HG02870 (cell line): Measurements from ENCODE around the gene ZMAT5.

ENCODE experiments used
- ATAC-seq: cut with Tn5 transposase; IDR thresholded peaks from one replicate; pipeline ENCODE4 v1.9.1; 2021; ENCODE audit warnings: mild to moderate bottlenecking, moderate library complexity; ENCODE audit not compliant: unreplicated experiment

Gene ZMAT5

DNA sequence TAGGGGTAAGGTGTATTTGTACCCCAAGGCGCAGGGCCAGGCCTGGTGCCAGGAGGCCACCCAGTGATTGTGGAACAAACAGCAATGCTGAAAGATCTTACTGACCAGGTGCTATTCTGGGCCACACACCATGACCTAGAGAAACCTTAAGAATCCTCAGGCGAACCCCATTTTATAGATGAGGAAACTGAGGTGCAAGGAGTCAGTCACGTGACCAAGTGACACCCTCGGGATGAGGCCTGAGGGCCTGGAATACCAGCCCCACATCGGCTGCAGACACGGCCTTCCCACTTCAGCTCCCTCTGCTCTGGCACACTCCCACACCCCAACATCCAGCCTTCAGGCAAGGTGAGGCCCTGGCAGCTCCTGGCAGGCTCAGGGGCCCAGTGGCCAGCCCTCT lies 33.9 kb downstream of the ZMAT5 start:
- ATAC-seq, result no peak

DNA sequence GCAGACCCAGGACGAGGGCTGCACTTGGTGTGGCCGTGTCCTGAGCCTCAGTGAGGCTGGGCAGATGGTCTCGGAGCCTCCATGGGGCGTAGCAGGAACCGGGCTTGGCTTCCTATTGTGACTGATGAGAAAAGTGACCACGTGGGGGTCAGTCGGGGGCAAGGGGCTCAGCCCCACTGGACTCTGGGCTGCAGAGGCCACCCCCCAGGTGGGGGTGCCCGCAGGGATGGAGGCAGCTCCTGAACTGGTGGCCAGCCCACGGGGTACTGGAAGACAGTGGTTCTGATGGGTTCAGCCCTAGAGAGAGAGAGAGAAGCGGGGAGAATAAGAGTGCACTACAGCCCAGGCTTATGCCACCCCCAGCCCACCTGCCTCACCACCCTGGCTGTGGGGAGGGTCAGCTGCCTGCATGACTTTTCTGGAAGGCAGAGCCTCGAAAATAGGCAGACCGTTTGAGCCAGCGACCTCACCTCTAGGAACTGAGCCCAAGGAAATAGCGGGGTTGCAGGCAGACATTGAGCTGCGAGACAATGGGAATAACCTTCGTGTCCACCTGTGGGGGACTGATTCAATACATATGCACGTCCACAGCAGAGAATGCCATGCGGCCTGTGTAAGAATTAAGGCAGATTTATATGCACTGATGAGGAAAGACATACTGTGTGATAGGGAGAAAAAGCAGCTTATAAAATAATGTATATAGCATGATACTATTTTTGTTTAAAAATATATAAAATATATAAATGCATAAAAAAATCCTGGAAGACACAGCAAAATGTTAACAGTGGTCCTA lies 35.6 kb downstream of the ZMAT5 start:
- no peak for ATAC-seq

DNA sequence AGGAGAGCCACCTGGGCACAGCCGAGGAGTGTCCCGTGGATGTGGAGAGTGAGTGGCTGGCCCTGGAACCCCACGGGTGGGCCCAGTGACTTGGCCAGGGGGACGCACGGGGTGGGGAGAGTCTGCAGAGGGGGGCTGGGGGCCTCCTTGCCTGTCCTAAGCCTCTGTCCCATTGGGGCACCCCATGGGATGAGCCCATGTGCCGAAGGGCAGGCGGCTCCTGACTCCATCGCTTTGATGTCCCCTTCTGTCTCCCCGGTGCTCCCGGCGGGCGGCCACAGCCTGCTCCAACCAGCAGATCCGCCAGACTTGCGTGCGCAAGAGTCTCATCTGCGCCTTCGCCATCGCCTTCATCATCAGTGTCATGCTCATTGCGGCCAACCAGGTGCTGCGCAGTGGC lies 37.6 kb downstream of the ZMAT5 start:
- ATAC-seq, result no peak

DNA sequence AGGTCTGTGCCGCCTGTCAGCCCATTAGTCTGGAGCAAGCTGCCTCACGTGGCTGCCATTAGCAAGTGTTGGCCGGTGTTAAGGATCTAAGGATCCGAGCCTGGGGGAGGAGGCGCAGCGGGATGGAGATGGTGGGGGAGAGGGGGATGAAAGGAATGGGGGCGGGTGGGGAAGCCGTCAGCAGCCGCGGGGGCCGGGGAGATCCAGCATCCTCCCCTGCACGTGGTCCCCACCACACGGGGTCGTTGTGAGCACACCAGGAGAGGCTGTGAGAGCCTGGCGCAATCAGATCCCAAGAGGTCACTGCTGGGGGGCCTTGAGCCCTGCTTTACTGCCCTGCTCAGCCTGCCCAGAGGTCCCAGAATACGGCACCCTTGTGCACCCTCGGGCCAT lies 39.7 kb downstream of the ZMAT5 start:
- no peak for ATAC-seq

DNA sequence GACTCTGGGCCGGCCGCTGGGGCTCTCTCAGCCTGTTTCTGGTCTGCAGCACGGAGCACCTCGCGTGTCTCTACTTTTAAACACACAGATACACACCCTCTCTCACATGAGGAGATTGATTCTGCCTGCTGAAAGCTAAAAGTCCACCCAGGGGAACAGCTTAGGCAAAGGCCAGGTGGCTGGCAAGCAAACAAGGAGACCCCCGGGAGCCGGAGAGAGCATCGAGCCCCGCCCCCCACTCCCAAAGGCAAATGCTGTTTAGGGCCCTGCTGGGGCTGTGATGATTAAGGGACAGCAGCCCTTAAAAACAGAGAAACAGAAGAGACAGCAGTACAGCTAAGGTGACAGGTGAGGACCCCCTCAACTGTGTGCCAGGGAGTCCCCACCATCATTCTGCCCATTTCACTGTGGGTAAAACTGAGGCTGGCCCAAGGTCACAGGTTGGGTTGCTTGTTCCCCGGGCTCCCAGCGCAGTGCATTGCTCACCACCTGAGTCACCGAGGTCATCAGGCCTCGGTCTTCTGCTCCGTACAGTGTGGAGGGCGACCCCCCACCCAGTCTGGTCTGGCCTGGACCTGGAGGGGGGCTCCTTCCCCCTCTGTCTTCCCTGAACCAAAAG lies 40.2 kb downstream of the ZMAT5 start:
- no peak for ATAC-seq

DNA sequence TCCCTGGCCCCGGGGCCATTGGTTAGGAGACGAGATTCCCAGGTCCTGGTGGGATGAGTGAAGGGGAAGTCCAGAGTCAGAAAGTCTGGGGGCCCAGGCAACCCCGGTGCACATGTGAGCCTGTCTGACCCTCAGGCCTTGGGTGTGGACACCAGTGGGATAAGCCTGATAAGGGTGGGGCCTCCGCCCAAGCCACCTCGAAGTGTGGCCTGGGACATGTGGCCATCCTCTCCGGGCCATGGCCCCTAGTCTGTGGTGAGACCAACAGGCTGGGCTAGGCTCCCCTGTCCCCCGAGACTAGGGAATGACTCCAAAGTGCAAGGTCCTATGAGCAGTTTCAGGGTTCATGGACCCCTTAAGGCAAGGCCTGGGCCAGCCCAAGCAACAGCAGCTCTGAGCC lies 40.7 kb downstream of the ZMAT5 start:
- no peak for ATAC-seq

DNA sequence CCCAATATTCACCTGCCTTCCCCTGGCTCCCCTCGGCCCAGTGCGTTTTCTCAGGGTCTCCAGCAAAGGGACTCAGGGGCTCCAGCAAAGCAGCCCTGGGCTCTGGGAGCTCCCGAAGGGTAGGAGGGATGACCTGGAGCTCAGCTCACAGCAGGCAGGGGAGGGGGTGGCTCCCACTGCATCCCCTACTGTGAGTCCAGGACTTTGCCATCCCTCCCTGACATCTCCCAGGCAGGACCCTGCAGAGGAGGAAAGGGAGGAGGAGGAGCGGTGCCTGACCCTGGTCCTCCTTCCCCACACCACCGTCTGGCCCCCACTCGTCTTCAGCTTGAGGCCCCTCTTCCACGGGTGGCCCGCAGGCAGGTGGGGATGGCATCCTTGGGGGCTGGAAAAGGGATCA lies 42.0 kb downstream of the ZMAT5 start:
- ATAC-seq, result no peak

DNA sequence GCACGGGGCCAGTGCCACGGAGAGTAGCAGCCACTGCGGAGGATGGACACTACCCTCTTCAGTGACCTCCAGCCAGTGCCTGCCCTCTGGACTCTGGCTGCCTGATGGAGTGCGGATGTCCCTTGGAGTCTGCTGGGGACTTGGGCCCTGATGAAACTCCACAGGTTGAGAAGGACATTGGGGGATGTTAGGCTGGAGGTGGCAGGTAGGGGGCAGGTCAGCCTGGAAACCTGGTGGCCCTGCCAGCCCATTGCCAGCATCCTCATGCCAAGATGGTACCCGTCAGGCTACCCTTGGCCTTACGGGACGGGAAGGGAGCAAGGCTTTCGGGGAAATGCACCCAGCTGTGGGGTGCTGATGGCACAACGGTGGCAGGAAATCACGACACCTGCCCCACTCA lies 43.0 kb downstream of the ZMAT5 start:
- no peak for ATAC-seq

DNA sequence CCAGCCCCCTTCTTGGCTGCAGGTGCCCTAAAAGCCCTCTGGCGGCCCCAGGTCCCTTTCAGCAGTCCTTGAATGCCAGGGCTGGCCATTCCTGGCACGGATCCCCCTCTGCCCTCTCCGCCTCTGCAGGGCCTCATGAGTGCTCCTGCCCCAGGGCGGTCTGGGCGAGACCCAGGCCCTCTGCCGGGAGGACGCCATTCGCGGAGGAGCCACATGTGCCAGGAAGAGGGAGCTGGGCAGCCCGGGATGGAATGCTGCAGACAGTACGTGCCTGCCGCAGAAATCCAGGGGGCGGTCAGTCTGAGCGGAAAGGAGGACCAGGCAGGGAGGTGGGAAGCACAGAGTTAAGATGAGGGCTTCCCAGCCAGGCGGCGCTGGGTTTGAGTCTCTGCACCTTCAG lies 44.2 kb downstream of the ZMAT5 start:
- ATAC-seq, result no peak

DNA sequence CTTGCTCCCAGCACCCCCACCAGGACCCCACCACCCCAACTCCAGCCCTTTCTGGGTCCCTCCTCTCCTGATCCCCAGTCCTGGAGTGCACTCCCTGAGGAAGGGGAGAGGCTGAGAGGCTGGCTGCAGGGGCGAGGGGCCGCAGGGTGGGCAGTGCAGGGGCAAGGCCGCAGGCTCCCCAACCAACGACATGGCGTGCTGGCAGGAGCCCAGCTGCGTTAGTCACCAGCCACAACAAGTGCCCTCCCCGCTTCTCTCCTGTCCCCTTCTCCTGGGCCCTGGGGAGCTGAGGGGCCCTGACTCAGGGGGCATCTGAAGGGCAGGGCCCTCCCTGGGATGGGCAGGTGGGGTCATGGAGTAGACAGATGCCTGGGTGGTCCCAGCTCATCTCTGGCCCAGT lies 44.7 kb downstream of the ZMAT5 start:
- no peak for ATAC-seq

DNA sequence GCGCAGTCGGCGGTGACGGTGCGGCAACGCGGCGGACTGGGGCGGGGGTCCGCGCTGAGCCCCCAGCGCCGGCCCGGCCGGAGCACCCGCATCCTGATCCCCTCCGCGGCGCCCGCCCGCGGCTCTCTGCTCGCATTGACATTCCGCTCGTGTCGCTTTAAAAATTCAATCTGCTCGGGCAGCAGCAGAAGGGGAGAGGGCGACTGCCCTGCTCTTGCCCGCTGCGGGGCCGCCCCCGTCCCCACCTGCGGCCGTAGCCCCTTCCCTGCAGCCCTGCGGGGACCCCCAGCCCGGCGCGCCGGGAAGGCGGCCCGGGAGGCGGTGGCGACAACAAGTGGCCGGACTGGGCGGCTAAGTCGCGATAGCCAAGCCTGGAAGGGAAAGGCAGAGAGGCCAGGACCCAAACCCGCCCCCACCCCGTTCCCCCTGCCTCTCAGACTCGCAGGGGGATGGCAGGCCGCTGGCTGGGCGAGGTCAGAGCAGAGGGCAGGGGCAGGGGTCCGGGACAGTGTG lies 45.9 kb downstream of the ZMAT5 start:
- no peak for ATAC-seq

DNA sequence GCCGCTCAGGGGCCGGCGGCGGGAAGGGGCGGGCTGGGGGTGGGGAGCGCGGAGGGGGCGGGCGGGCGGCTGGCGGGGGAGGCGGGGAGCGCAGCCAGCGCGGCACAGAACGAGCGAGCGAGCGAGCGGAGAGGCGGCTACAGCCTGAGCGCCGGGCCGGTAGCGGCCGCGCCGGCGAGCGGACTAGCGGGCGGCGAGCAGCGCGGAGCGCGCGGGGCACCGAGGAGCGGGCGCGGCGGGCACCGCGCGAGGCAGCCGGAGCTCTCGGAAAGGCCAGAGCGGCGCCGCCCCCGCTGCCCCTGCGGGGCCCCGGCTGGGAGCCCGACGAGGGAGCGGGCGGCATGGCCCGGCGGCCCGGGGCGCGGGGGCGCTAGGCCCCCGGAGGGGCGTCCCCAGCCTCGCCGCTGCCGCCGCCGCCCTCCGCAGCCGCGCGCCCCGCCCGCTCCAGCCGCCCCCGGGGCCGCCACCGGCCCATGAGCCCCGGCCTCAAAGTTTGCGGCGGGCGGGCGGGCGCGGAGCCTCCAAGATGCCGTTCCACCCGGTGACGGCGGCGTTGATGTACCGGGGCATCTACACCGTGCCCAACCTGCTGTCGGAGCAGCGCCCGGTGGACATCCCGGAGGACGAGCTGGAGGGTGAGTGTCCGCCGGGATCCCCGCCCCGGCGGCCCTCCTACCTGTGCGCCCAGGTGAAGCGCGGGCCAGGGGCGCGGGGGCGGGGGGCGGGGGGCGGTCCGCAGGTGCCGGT lies 46.7 kb downstream of the ZMAT5 start, which contains the start of gene CABP7:
Gene CABP7, plus strand, starts transcription at position 105 of the 747 bp plus-strand sequence. Its CDS starts 422 bp downstream, at position 527.
- no peak for ATAC-seq

DNA sequence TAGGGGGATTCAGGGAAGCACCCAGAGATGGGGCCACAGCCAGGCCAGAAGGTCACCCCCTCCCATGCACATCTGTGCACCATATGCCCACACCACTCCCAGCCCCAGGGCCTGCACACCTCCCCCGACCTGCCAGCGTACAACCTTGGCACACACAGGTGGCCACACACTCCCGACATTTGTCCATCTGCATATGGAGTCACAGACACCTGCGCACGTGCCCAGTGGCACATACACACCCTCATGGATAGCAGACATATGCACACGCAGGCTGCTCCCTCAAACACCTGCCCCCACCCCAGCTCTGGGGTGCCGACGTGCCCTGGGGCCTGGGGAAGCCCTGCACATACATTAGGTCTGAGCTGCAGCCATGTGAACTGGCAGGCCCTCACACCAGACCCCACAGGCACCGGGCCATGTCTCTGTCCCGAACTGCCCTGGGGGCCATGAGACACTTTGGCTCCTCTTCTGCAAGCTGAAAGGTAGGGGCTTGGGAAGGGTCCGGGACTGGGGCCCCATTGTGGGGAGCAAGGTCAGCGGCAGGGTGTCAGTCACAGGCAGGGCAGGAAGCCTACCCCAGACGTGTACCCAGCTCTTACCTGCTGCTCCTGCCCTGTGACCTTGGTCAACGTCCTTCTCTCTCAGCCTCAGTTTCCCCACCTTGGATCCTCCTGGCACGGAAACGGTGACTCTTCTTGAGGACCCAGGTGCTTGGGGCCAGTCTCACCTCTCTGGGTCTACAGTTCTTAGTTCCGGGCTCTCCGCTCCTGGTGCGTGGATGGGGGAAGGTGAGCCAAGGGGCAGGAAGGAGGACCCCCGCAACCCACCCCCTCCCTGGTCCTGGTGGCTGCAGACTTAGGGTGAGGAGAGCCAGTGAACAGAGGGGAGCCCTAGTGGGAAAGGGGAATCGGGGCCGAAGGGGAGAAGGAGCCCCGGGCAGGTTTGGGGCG lies 47.6 kb downstream of the ZMAT5 start:
- no peak for ATAC-seq

DNA sequence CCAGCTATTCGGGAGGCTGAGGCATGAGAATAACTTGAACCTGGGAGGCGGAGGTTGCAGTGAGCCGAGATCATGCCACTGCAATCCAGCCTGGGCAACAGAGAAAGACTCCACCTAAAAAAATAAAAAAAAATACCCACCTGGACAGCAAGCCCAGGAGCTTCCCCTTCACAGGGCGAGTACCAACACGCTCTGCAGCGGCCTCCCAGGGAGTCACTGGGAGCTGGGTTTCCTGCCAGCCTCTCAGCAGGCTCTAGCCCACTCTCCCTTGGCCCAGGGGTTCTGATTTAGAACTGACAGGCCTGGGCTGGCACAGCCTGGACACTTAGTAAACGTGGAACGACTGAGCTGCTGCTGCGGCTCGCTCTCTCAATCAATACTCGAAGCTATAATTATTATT lies 49.0 kb downstream of the ZMAT5 start:
- no peak for ATAC-seq

DNA sequence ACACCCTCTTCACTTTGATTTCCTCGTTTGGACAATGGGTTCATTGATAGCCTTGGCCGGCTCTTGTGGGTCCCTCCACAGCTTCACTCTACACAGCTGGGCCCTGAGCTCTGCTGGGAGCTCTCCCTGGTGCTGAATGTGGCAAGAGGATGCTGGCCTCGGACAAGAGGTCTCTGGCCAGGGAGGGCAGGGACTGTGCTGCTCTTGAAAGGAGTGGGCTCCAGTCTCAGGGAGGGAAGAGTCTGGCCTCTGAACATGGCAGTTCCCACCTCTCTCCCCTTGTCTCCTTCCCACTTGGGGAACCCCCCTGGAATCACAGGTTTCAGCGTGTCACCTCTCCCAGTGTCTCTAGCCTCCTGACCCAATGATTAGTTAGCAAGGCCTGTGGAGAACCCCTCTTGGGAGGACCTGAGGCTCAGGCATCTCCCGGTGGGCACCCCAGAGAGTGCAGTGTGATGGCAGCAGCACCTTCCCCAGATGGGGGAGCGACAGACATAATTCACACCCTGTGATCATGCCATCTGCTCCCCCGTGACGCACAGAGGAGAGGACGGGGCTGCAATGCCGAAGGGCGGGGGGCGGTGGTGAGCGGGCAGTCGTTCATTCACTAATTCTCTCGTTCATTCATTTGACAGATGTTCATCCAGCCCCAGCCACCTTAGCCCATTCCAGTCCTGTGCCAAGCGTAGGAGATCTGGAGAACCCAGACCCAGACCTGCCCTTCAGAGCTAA lies 49.8 kb downstream of the ZMAT5 start:
- no peak for ATAC-seq

DNA sequence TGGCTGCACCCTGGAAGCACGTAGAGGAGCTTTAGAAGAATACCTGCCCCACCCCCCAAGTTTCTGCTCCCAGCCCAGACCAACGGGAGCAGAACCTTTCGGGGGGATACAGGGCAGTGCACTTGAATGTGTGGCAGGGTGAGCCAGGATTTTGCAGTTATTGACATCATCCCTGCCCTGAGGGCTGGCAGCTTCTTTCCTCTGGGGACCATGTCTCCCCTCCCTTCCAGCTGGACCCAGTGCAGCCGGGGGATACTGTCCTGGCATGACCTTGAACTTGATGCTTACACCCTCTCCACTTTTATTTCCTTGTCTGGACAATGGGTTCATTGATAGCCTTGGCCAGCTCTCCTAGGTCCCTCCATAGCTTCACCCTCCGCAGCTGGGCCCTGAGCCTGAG lies 51.1 kb downstream of the ZMAT5 start:
- ATAC-seq, result no peak

DNA sequence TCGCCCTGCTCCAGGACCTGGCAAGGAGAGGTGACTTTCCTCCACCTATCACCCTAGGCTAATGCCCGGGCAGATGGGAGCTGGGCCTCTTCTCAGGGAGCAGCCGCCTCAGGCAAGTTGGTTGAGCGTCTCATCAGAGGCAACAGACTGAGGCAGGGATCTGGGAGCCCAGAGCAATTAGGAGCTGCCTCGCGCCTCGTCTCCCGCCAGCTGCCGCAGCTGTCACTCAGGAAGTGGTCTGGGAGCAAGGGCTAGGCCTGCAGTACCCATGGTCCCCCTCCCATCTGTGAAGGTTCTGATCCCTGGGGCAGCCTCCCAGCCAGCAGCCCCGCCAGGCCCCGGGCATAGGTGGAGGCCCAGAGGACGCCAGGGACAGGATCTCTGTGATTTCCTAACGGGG lies 51.6 kb downstream of the ZMAT5 start:
- no peak for ATAC-seq

DNA sequence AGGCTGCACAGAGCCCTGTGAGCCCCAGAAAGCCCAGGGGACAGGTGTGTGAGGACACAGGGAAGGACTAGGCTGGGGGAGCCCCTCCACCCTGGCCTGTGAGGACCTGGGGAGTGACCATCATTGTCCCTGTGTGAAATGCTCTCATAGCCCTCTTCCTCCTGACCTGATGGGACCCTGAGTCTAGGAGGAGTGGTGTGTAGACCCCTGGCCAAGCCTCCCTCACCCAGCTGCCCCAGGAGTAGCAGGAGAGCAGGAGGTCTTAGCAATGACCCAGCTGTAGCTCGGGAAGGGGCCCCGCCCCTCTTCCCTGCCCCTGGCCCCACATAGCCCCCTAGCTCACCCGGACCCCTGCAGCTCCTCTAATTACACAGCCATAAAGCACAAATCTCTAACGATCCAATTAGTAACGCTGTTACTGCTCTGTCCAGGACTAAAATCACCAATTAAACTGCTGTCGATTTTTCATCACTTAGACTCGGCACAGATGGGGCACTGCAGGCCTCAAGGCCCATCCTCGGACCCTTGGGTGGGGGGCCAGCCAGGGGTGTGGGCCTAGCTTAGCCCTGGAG lies 53.6 kb downstream of the ZMAT5 start:
- ATAC-seq, result no peak

DNA sequence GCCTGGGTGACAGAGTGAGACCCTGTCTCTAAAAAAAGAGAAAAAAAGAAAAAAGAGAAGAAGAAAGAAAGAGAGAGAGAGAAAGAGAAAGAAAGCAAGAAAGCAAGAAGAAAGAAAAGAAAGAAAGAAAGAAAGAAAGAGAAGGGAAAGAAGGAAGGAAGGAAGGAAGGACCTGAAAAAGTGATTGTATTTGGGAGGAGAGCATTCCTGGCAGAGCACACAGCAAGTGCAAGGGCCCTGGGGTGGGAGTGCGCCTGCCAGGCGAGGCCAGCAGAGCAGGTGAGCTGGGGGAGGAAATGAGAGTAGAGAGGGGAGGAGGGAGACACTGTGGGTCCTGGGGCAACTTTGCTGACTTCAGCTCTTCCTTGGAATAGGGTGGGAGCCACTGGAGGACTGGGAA lies 54.7 kb downstream of the ZMAT5 start:
- no peak for ATAC-seq
